NCI-H2081 (cell line): ENCODE results near the gene ZDHHC19.
"Not testable (repeated sequence)": the region's sequence is repeated elsewhere in the genome, so short reads cannot be mapped to it uniquely, and the experiment has no call there.

Experiments used
- DNase-seq, 2 experiments: peaks; one replicate each; lab custom pipeline; 2025; lab: John Stamatoyannopoulos, UW

ZDHHC19 gene

GRCh38 chr3:196177967-196178366, 33.2 kb downstream of the ZDHHC19 start:
- no peak for DNase-seq

DNA sequence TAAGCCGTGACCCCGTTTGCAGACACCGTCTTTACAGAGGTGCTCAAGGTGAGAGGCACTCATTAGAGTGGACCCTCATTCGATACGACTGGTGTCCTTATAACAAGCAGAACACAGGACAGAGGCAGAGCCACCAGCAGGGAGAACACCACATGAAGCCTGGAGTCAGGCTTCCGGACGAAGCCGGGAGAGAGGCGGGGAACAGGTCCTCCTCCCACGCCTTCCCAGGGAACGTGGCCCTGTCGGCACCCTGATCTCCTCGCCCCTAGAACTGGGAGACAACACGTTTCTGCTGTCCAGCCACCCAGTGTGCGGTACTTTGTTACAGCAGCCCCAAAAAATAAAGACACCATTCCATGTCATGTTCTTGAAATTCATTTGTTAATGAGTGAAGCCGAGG, 33.6 kb downstream of the ZDHHC19 start:
- DNase-seq: no peak

- no peak for DNase-seq
Measured at GRCh38 chr3:196175722-196176121, 35.5 kb downstream of the ZDHHC19 start.

DNA sequence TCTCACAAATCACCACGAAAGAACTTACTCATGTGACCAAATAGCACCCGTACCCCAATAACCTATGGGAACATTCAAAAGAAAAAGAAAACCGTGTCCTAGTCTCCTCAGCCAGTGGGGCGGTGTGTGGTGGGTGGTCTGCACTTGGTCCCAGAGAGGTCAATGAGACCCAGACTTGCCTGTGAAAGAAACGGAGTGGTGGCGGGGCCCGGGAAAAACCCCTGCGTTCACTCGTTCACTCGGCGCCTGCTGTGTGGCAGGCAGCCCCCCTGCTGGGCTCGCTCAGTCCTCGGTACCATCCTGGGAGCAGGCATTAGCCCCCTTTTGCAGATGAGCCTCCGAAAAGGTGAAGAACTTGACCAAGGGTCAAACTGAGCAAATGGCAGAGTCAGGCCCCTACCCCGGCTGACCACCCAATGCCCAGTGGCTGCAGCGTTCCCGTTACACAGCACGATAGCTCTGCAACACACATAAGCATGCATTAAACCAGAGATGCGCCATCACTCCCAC, 36.0 kb downstream of the ZDHHC19 start:
- DNase-seq: no peak

GRCh38 chr3:196174652-196175051, 36.5 kb downstream of the ZDHHC19 start:
- DNase-seq: no peak

DNA sequence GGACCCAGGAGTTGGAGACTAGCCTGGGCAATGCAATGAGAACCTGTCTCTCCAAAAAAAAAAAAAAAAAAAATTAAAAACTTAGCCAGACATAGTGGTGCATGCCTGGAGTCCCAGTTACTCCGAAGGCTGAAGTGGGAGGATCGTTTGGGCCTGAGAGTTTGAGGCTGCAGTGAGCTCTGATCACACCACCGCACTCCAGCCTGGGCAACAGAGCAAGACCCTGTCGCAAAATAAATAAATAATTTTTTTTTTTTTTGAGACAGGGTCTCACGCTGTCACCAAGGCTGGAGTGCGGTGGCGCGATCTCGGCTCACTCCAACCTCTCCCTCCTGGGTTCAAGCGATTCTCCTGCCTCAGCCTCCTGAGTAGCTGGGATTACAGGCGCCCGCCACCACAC, 40.9 kb downstream of the ZDHHC19 start:
- not testable (repeated sequence) for DNase-seq

DNA sequence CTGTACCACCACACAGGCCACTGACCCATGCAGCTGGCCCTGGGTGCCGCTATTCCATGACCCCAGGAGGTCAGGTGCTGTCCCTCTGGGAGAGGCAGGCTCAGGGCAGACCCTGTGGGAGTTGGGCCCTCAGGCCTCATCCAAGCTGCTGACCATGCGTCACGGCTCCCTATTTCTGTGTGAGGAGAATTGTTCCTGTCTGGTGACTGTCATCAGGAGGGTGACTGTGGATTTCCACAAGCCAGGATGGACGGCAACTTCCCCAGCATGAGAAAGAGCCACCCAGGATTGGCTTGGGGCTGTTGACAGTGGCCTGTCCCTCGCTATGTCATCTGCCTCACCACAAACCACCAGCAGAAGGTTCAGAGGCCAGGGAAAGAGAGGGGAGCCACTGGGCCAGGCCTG, 41.4 kb downstream of the ZDHHC19 start:
- DNase-seq: no peak

DNA sequence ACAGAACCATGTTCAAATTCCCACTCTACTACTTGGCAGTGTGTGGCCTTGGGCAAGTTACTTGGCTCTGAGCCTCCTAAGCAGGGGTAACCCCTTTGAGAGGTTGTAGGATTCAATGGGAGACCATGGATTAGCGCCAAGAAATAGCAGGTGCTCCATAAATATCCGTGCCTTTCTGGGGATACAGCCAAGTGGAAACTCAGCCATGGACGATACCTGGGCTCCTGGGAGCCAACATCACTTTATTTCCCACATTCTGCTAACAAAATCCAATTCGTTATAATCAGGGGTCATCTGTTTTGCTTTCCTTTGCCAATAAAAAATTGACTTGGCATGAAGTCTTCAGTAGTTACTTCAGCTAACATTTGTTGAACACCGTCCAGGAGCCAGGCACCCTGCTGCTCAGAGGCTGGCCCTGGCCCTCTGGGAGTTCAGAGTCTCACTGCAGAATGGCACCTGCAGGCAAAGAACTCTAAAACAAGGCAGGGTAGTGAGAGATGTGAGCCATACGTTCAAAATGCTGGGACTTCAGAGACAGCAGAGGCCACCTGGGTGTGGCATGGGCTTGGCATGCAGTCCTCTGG, 42.3 kb downstream of the ZDHHC19 start:
- peak; percentile 100 for DNase-seq

DNA sequence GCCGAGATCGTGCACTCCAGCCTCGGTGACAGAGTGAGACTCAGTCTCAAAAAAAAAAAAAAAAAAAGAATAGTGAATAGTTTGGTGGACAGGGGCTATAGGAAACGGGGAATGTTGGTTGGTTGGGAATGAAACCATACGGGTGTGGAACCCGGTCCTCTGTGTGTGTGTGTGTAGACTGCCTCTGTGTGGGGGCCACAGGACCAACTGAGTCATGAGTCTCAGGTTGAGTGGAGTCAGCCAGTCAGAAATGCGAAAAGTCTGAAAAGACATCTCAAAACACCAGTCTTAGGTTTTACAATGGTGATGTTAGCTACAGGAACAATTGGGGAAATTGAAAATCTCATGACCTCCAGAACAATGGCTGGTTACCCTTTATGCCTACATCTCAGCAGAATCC, 44.5 kb downstream of the ZDHHC19 start:
- no peak for DNase-seq

DNA sequence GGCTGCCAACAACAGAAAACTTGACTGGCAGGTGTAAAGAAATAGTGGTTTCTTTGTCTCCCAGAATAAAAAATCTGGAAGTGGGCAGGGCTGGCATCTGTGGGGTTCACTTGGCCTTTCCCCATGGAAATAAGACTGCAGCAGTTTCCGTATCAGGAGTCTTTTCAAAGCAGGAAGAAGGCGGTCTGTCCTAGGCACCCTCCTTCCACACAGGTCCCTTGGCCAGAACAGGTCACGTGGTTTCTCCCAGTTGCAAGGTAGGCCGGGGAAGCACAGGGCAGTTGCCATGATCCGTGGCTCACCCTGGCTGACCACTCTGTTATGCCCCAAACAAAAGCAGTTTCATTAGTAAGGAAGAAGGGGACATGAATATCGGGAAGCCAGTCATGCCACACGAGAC, 45.4 kb downstream of the ZDHHC19 start:
- DNase-seq: no peak

DNA sequence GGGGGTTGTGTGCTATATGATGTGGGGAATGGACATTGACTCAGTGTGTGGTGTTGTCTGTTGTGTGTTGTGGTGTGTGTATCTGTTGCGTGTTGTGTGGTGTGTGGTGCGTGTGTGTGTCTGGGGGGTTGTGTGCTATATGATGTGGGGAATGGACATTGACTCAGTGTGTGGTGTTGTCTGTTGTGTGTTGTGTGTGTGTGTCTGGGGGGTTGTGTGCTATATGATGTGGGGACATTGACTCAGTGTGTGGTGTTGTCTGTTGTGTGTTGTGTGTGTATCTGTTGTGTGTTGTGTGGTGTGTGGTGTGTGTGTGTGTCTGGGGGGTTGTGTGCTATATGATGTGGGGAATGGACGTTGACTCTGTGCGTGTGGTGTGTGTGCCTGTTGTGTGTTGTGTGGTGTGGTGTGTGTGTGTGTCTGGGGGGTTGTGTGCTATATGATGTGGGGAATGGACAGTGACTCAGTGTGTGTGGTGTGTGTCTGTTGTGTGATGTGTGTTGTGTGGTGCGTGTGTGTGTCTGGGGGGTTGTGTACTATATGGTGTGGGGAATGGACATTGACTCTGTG, 46.1 kb downstream of the ZDHHC19 start:
- not testable (repeated sequence) for DNase-seq

DNA sequence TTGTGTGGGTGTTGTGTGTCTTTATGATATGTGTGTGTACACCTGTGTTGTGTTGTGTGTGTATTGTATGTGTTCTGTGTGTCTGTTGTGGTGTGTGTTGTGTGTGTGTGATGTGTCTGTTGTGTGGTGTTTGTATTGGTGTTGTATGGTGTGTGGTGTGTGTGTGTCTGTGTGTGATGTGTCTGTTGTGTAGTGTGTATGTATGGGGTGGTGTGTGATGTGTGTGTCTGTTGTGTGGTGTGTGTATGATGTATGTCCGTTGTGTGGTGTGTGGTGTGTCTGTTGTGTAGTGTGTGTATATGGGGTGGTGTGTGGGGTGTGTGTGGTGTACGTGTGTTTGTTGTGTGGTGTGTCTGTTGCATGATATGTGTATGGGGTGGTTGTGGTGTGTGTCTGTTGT, 46.6 kb downstream of the ZDHHC19 start:
- DNase-seq: no peak

DNA sequence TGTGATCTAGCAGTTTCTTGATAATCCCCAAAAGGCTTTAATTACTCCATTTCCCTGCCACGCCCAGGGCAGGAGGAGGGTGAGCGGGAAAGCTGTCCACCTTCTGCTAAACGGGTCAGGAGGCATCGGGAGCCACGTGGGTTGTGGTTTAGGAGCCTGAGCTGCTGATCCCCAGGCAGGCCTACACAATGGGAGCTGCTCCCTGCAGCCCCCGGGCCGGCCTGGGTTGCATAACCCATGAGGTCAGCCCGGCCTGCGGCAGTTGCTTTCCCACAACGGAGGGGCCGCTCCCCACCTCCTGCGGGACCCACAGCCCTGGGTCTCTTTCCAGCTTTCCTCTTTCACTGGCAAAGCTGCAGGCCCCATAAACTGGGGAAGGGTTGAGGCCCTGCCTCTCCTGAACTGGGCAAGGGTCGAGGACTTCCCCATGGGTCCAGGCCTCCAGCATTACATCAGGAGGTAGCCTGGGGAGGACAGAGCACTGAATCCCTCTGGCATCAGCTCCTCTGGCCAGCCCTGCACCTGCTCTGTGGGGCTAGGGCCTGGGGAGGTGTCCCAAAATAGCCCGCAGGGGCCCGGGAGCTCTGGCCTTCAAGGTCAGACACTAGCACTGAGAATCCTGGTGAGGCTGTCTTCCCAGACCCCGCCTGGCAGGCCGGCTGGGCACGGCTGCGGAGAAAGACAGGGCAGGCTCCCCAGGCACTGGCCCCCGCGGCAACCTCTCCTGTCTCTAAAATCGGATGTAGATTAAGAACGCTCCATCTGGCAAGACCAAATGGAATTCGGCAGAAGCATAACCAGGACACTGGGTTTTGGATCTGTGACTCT, 47.3 kb downstream of the ZDHHC19 start:
- no peak for DNase-seq

DNA sequence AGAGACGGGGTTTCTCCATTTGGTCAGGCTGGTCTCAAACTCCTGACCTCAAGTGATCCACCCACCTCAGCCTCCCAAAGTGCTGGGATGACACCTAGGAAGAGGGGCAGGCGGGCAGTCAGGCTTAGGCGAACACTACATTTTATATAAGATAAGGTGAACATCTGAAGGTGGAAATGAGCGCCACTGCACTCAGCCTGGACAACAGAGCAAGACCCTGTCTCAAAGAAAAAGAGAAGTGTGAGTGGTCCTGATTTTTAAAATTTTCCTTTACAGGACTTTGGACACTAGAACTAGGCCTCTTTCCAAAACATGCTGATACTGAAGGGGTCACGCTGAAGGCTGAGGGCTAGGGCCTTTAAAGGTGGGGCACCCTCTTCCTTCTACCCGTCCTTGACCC, 48.0 kb downstream of the ZDHHC19 start:
- no peak for DNase-seq

- DNase-seq: no peak
Measured at GRCh38 chr3:196162679-196163078, 48.5 kb downstream of the ZDHHC19 start.

DNA sequence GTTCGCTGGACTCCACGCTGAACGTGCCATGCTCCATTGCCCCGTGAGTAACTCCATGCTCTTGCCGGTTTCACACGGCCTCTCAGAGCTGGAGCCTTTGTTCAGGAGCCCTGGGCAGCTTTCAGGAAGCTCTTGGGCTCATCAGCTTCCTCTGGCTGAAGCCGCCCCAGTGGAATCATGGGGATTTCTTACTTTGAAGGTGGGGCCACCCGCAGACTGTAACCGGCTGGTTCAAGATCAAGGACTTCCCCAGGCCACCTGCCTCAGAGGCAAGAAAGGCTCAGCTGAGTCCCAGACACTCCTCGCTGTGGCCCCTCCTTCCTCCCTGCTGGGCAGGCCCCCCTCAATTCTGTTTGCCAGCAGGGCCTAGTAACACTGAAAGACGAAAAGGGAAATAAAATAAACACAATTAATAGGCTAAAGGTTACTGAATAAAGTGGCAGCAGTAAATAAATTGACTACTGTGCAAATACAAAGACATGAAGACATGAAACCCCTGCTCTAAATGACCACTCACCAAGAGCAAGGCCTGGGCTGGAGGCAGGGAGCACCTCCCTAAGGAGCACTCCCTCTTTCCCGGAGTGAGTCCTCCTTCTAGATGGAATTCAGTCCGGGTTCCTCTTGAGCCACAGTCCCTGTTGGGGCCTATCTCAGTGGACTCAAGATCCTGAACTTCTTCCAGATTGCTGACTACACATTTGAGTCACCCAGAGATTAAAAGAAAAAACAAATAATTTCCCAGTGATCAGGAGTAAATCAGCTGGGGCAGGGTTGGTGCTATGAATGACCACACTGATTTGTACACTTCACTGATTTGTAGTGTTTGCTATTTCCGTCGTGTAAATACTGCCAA, 51.0 kb downstream of the ZDHHC19 start:
- no peak for DNase-seq

- no peak for DNase-seq
Measured at GRCh38 chr3:196159526-196159925, 51.7 kb downstream of the ZDHHC19 start.

GRCh38 chr3:196156160-196156559, 55.0 kb downstream of the ZDHHC19 start:
- no peak for DNase-seq

GRCh38 chr3:196150481-196150880, 60.7 kb downstream of the ZDHHC19 start:
- DNase-seq: peak in 1 of 2 experiments; percentile 55

- no peak for DNase-seq
Measured at GRCh38 chr3:196149831-196150301, 61.3 kb downstream of the ZDHHC19 start.

- DNase-seq: no peak
Measured at GRCh38 chr3:196149375-196149774, 61.8 kb downstream of the ZDHHC19 start.
